ENCODE results near the gene RPH3AL. TPM values are rescaled to one million over a fixed set of nuclear protein-coding genes. Genes with fewer than 3 reads are reported as not detected.

RPH3AL gene
- total RNA-seq, 2 experiments from 2014 or later = 2.4 to 2.8 TPM

DNA sequence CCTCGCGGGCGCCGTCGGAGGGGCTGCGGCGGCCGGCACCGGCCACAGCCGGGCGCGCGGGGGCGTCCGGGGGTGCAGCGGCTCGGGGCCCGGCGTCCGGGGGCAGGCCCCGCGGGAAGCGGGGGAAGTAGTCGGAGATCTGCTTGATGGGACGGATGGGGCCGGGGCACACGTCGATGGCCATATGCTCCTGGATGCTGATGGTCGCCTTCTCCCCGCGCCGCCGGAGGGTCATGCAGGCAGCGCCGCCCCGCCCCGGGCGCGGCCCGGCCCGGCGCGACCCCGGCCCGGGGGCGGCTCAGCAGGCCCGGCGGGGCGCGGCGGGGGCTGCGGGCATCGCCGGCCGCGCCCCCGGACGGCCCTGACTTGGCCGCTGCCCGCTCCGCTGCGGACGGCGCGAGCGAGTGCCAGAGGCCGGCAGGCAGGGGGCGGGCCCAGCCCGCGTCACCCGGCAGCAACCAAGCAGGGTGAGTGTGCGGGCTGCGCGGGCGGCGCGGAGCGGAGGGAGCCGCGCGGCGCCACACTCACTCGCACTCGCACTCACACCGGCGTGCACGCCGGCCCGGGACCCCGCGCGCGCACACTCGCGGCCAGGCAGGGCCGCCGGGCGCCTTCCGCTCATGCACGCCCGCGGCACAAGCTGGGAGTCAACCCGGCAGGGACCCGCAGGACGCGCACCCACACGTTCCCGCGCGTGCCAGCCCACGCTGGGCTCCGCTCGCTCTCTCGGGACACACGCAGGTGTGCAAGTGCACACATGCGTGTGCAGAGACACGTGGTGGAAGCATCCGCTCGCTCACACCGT, 171.2 kb downstream of the RPH3AL start, which contains the start of gene DOC2B:
DOC2B (minus strand) TSS at position 406 of the 805 bp plus-strand sequence; CDS start at position 235, 171 bp downstream.
- no peaks in the 10 kb centered on the region for H3K9me3 Mint-ChIP-seq
- H3K27me3 Mint-ChIP-seq = peaks cover 64% of the 10 kb centered on the region
- H3K4me3 Mint-ChIP-seq = no peak within 1 kb of the TSS
- H3K4me1 Mint-ChIP-seq (ENCODE audit: low read depth) = no peaks in the 10 kb centered on the region
- no peaks in the 10 kb centered on the region for H3K36me3 ChIP-seq (ENCODE audit: insufficient read depth, low read length)
- ATAC-seq (ENCODE audit: poor library complexity) (no peak), DNase-seq (peak in 4 of 14 experiments; percentile 4 to 39 (median 23))
- H3K27me3 ChIP-seq (ENCODE audit: control insufficient read depth in 1 of 2, insufficient read depth in 2 of 2, low read length in 2 of 2) = peaks cover 34 to 54% of the 10 kb centered on the region in 2 experiments
- H3K4me3 ChIP-seq (ENCODE audit: low read length) = no peak within 1 kb of the TSS
- TF ChIP-seq, protein P1, sequence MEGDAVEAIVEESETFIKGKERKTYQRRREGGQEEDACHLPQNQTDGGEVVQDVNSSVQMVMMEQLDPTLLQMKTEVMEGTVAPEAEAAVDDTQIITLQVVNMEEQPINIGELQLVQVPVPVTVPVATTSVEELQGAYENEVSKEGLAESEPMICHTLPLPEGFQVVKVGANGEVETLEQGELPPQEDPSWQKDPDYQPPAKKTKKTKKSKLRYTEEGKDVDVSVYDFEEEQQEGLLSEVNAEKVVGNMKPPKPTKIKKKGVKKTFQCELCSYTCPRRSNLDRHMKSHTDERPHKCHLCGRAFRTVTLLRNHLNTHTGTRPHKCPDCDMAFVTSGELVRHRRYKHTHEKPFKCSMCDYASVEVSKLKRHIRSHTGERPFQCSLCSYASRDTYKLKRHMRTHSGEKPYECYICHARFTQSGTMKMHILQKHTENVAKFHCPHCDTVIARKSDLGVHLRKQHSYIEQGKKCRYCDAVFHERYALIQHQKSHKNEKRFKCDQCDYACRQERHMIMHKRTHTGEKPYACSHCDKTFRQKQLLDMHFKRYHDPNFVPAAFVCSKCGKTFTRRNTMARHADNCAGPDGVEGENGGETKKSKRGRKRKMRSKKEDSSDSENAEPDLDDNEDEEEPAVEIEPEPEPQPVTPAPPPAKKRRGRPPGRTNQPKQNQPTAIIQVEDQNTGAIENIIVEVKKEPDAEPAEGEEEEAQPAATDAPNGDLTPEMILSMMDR (IDR thresholded peaks at IDR 0.05) = no peak
- H3K36me3 Mint-ChIP-seq (ENCODE audit: low read depth) = no peaks in the 10 kb centered on the region
- H3K4me1 ChIP-seq (ENCODE audit: insufficient read depth, low read length) = peaks cover 2% of the 10 kb centered on the region
- H3K27ac ChIP-seq (ENCODE audit: low read depth in 1 of 2, low read length in 2 of 2) = no peak within 1 kb of the TSS
- POLR2A ChIA-PET = no interaction called here
- peaks cover 0 to 19% of the 10 kb centered on the region in 2 experiments for H3K9me3 ChIP-seq (ENCODE audit: control insufficient read depth in 1 of 2, insufficient read depth in 1 of 2, low read length in 2 of 2)
- no peak within 1 kb of the TSS for H3K27ac Mint-ChIP-seq
- intact Hi-C loops (cut with DNase I, micrococcal nuclease) = no loop called here
- CTCF ChIA-PET = no interaction called here

DNA sequence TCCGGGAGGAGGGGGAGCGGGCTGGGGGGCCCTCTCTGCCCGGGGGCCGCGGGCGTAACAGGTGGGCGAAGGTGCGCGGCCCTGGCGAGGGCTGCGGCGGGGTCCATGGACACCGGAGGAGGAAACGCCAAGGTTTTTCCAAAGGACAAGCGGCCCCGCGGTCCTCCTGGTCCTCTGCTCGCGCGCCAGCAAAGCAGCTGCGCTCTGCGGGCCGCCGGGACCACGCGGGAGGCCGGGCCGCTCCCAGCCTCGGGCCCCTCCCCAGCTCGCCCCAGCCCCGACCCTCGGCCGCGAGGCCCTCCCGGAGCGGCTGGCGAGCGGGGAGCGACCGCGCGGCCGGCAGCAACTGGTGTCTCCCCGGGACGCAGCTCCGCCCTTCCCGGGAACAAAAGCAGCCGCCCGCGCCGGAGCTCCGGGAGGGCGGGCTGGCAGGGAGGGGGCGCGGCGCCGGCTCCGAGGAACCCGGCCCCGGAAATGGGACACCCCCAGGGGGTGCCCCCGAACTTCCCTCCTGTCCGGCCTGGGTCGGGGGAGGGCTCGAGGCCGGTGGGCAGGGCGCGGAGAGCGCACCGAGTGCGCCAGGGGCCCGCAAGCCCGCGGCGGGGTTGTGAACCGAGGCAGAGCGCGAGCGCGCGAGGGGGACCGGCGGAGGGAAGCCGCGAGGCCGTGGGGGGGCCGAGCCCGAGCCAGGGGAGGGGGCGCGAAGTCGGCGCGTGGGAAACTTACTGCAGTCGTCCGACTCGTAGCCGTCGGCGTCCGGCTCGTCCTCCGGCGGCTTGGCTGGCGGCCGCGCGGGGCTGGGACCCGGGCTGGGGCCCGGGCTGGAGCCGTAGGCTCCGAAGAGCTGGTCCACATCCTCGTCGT, 172.0 kb downstream of the RPH3AL start:
- no peaks in the 10 kb centered on the region for H3K4me1 ChIP-seq (ENCODE audit: insufficient read depth, low read length)
- Mint-ChIP-seq H3K4me3 (no peak overlapping the region), H3K4me1 (ENCODE audit: low read depth) (no peaks in the 10 kb centered on the region), H3K27me3 (peaks cover 55% of the 10 kb centered on the region), H3K27ac (no peak overlapping the region), H3K36me3 (ENCODE audit: low read depth) (no peaks in the 10 kb centered on the region), H3K9me3 (no peaks in the 10 kb centered on the region)
- no peak for ATAC-seq (ENCODE audit: poor library complexity)
- no peaks in the 10 kb centered on the region for H3K36me3 ChIP-seq (ENCODE audit: insufficient read depth, low read length)
- H3K9me3 ChIP-seq (ENCODE audit: control insufficient read depth in 1 of 2, insufficient read depth in 1 of 2, low read length in 2 of 2) = peaks cover 0 to 19% of the 10 kb centered on the region in 2 experiments
- TF ChIP-seq, protein P1 (IDR thresholded peaks at IDR 0.05) = no peak
- H3K27me3 ChIP-seq (ENCODE audit: control insufficient read depth in 1 of 2, insufficient read depth in 2 of 2, low read length in 2 of 2) = peaks cover 33 to 49% of the 10 kb centered on the region in 2 experiments
- intact Hi-C loops (cut with DNase I, micrococcal nuclease) = no loop called here
- ChIA-PET CTCF (no interaction called here), POLR2A (no interaction called here)
- no peak overlapping the region for H3K4me3 ChIP-seq (ENCODE audit: low read length)
- no peak for DNase-seq
- H3K27ac ChIP-seq (ENCODE audit: low read depth in 1 of 2, low read length in 2 of 2) = no peak overlapping the region

DNA sequence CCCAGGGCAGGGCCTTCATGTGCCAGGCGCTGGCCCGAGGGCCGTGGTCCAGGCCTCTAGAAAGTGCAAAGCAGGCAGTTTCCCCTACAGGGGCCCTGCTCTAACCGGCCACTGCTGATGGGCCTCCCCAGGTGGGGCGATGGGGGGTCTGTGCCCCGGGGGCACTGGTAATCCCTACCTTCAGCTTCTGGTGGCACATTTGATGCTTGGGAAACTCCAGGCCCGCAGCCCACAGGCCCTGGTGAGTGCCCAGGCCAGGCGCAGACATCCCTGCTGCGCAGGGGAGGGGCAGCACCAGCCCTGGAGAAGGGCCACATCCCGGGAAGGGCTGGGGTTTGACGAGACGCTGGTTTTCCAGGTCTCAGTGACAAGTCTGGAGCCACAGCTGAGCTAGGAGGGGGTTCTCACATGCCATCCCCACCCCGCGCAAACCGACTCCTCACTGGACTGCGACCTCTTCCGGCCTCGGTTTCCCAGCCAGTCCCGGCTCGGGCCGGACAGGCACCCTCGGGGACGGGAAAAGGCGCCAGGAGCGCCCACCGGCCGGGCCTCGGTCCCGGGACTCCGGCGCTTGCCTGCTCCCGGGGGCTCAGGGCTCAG, 172.7 kb downstream of the RPH3AL start:
- peaks cover 30 to 49% of the 10 kb centered on the region in 2 experiments for H3K27me3 ChIP-seq (ENCODE audit: control insufficient read depth in 1 of 2, insufficient read depth in 2 of 2, low read length in 2 of 2)
- H3K27ac ChIP-seq (ENCODE audit: low read depth in 1 of 2, low read length in 2 of 2) = no peak overlapping the region
- no peaks in the 10 kb centered on the region for H3K4me1 ChIP-seq (ENCODE audit: insufficient read depth, low read length)
- Mint-ChIP-seq H3K36me3 (ENCODE audit: low read depth) (no peaks in the 10 kb centered on the region), H3K27ac (no peak overlapping the region), H3K4me1 (ENCODE audit: low read depth) (no peaks in the 10 kb centered on the region), H3K9me3 (no peaks in the 10 kb centered on the region), H3K27me3 (peaks cover 49% of the 10 kb centered on the region), H3K4me3 (no peak overlapping the region)
- TF ChIP-seq, protein P1 (IDR thresholded peaks at IDR 0.05) = no peak
- ChIA-PET POLR2A (no interaction called here), CTCF (no interaction called here)
- H3K36me3 ChIP-seq (ENCODE audit: insufficient read depth, low read length) = no peaks in the 10 kb centered on the region
- peaks cover 0 to 19% of the 10 kb centered on the region in 2 experiments for H3K9me3 ChIP-seq (ENCODE audit: control insufficient read depth in 1 of 2, insufficient read depth in 1 of 2, low read length in 2 of 2)
- intact Hi-C loops (cut with DNase I, micrococcal nuclease) = no loop called here
- no peak overlapping the region for H3K4me3 ChIP-seq (ENCODE audit: low read length)
- DNase-seq = no peak
- no peak for ATAC-seq (ENCODE audit: poor library complexity)
